GM18868 (cell line): ENCODE measurements around the gene VPS26B.
"Not testable (repeated sequence)": the region's sequence is repeated elsewhere in the genome, so short reads cannot be mapped to it uniquely, and the experiment has no call there.

ENCODE experiments used
- ATAC-seq: cut with Tn5 transposase; IDR thresholded peaks from one replicate; pipeline ENCODE4 v1.9.1; 2021; ENCODE audit warnings: mild to moderate bottlenecking, moderate library complexity; ENCODE audit not compliant: unreplicated experiment

Gene VPS26B

GRCh38 chr11:134255184-134255561 is 30.7 kb downstream of the VPS26B start:
- ATAC-seq, result not testable (repeated sequence)

GRCh38 chr11:134257101-134257500 is 32.6 kb downstream of the VPS26B start:
- ATAC-seq, result no peak

GRCh38 chr11:134258577-134258976 is 34.1 kb downstream of the VPS26B start:
- no peak for ATAC-seq

GRCh38 chr11:134260503-134260902 is 36.0 kb downstream of the VPS26B start:
- no peak for ATAC-seq

GRCh38 chr11:134260983-134261382 is 36.5 kb downstream of the VPS26B start:
- no peak for ATAC-seq

GRCh38 chr11:134261626-134262488 is 37.4 kb downstream of the VPS26B start:
- peak; percentile 63 for ATAC-seq

GRCh38 chr11:134264966-134265764 is 40.7 kb downstream of the VPS26B start:
- no peak for ATAC-seq

- ATAC-seq, result no peak
Measured at GRCh38 chr11:134266440-134266839, 42.0 kb downstream of the VPS26B start.

GRCh38 chr11:134266841-134267251 is 42.4 kb downstream of the VPS26B start:
- no peak for ATAC-seq

GRCh38 chr11:134267461-134267860 is 43.0 kb downstream of the VPS26B start:
- ATAC-seq, result no peak

GRCh38 chr11:134267966-134268365 is 43.5 kb downstream of the VPS26B start:
- ATAC-seq, result no peak

GRCh38 chr11:134270250-134270714 is 45.8 kb downstream of the VPS26B start:
- no peak for ATAC-seq

- no peak for ATAC-seq
Measured at GRCh38 chr11:134271978-134272377, 47.5 kb downstream of the VPS26B start.

GRCh38 chr11:134272381-134273316 is 48.2 kb downstream of the VPS26B start:
- ATAC-seq, result no peak

- no peak for ATAC-seq
Measured at GRCh38 chr11:134273317-134273712, 48.8 kb downstream of the VPS26B start.

GRCh38 chr11:134275188-134275533 is 50.7 kb downstream of the VPS26B start:
- no peak for ATAC-seq

- ATAC-seq, result peak; percentile 76
Measured at GRCh38 chr11:134275534-134276395, 51.3 kb downstream of the VPS26B start, which contains the start of gene GLB1L3. Gene GLB1L3, plus strand, starts transcription at chr11:134276379. Its CDS starts 362 bp downstream, at chr11:134276741.

GRCh38 chr11:134276396-134277182 is 52.1 kb downstream of the VPS26B start:
- ATAC-seq, result no peak
